ENCODE data around the gene AP5Z1. TPM values are rescaled to one million over a fixed set of nuclear protein-coding genes. Genes with fewer than 3 reads are reported as not detected.

AP5Z1 gene
- total RNA-seq, 1 experiment from 2014 or later = 26.5 TPM

- Mint-ChIP-seq H3K27me3 (ENCODE audit: insufficient read depth, unreplicated experiment) (no peaks in the 10 kb centered on the region), H3K36me3 (ENCODE audit: insufficient read depth, unreplicated experiment) (peaks cover 56% of the 10 kb centered on the region), H3K27ac (ENCODE audit: low read depth, unreplicated experiment) (no peak overlapping the region), H3K9me3 (ENCODE audit: unreplicated experiment) (no peaks in the 10 kb centered on the region), H3K4me1 (ENCODE audit: insufficient read depth, unreplicated experiment) (peaks cover 17% of the 10 kb centered on the region), H3K4me3 (ENCODE audit: unreplicated experiment) (no peak overlapping the region)
- ChIA-PET POLR2A (no interaction called here), CTCF (no interaction called here)
- no peak for TF ChIP-seq CTCF (IDR thresholded peaks at IDR 0.05; ENCODE audit: unreplicated experiment)
- BruUV-seq (replicated peaks) = no TSS peak
- intact Hi-C loops (cut with micrococcal nuclease) = no loop called here
- DNase-seq (ENCODE audit: unreplicated experiment) = no peak
Observed at GRCh38 chr7:4727914-4728705, 47.3 kb upstream of the AP5Z1 start.

GRCh38 chr7:4729266-4729665 is 46.2 kb upstream of the AP5Z1 start:
- H3K36me3 Mint-ChIP-seq (ENCODE audit: insufficient read depth, unreplicated experiment) = peaks cover 45% of the 10 kb centered on the region
- no peak overlapping the region for H3K4me3 Mint-ChIP-seq (ENCODE audit: unreplicated experiment)
- no peaks in the 10 kb centered on the region for H3K27me3 Mint-ChIP-seq (ENCODE audit: insufficient read depth, unreplicated experiment)
- H3K9me3 Mint-ChIP-seq (ENCODE audit: unreplicated experiment) = no peaks in the 10 kb centered on the region
- peaks cover 17% of the 10 kb centered on the region for H3K4me1 Mint-ChIP-seq (ENCODE audit: insufficient read depth, unreplicated experiment)
- intact Hi-C loops (cut with micrococcal nuclease) = no loop called here
- no peak for DNase-seq (ENCODE audit: unreplicated experiment)
- H3K27ac Mint-ChIP-seq (ENCODE audit: low read depth, unreplicated experiment) = no peak overlapping the region
- TF ChIP-seq CTCF (IDR thresholded peaks at IDR 0.05; ENCODE audit: unreplicated experiment) = no peak
- BruUV-seq (replicated peaks) = no TSS peak
- ChIA-PET POLR2A (no interaction called here), CTCF (interaction anchor here (0.6 kb wide), 1 partner anchor 1956 kb away, joined by 3 read pairs; no protein-coding TSS in a partner anchor)

GRCh38 chr7:4730276-4730675 is 45.1 kb upstream of the AP5Z1 start:
- H3K36me3 Mint-ChIP-seq (ENCODE audit: insufficient read depth, unreplicated experiment) = peaks cover 42% of the 10 kb centered on the region
- BruUV-seq (replicated peaks) = no TSS peak
- no peak overlapping the region for H3K27ac Mint-ChIP-seq (ENCODE audit: low read depth, unreplicated experiment)
- no peak overlapping the region for H3K4me3 Mint-ChIP-seq (ENCODE audit: unreplicated experiment)
- no peak for TF ChIP-seq CTCF (IDR thresholded peaks at IDR 0.05; ENCODE audit: unreplicated experiment)
- H3K9me3 Mint-ChIP-seq (ENCODE audit: unreplicated experiment) = no peaks in the 10 kb centered on the region
- no peak for DNase-seq (ENCODE audit: unreplicated experiment)
- H3K27me3 Mint-ChIP-seq (ENCODE audit: insufficient read depth, unreplicated experiment) = no peaks in the 10 kb centered on the region
- intact Hi-C loops (cut with micrococcal nuclease) = no loop called here
- ChIA-PET POLR2A (no interaction called here), CTCF (no interaction called here)
- peaks cover 9% of the 10 kb centered on the region for H3K4me1 Mint-ChIP-seq (ENCODE audit: insufficient read depth, unreplicated experiment)

GRCh38 chr7:4730971-4731370 is 44.5 kb upstream of the AP5Z1 start:
- Mint-ChIP-seq H3K27ac (ENCODE audit: low read depth, unreplicated experiment) (no peak overlapping the region), H3K36me3 (ENCODE audit: insufficient read depth, unreplicated experiment) (peaks cover 40% of the 10 kb centered on the region), H3K9me3 (ENCODE audit: unreplicated experiment) (no peaks in the 10 kb centered on the region), H3K4me1 (ENCODE audit: insufficient read depth, unreplicated experiment) (peaks cover 2% of the 10 kb centered on the region), H3K27me3 (ENCODE audit: insufficient read depth, unreplicated experiment) (no peaks in the 10 kb centered on the region), H3K4me3 (ENCODE audit: unreplicated experiment) (no peak overlapping the region)
- intact Hi-C loops (cut with micrococcal nuclease) = no loop called here
- no peak for DNase-seq (ENCODE audit: unreplicated experiment)
- no peak for TF ChIP-seq CTCF (IDR thresholded peaks at IDR 0.05; ENCODE audit: unreplicated experiment)
- POLR2A ChIA-PET = interaction anchor here (1.2 kb wide), 1 partner anchor 15 kb away, joined by 3 read pairs; no protein-coding TSS in a partner anchor
- CTCF ChIA-PET = no interaction called here
- BruUV-seq (replicated peaks) = no TSS peak

Data from MCF 10A (cell line).